ENCODE data around the gene OVCH1.

Gene OVCH1

GRCh38 chr12:29380536-29381523 lies 116.7 kb downstream of the OVCH1 start, which contains the start of gene ERGIC2:
TSS of gene ERGIC2 (minus strand) at chr12:29381172. CDS start at chr12:29371633, 9,539 bp downstream.
- Mint-ChIP-seq H3K27me3 (no peaks in the 10 kb centered on the region), H3K27ac (peak within 1 kb of the TSS; percentile 95), H3K4me1 (peaks cover 12% of the 10 kb centered on the region), H3K36me3 (no peaks in the 10 kb centered on the region), H3K4me3 (peak within 1 kb of the TSS; percentile 94), H3K9me3 (no peaks in the 10 kb centered on the region)
- peak; percentile 77 to 92 for DNase-seq (ENCODE audit: low spot score in 2 of 2)
- ATAC-seq (ENCODE audit: low read depth), result peak; percentile 91

Data from memory B cell (primary cell).